Lower lobe of right lung (tissue), 2 donors: Measurements from ENCODE around the gene ADD2. TPM values are rescaled to one million over a fixed set of nuclear protein-coding genes. Genes with fewer than 3 reads are reported as not detected.
"Not testable (repeated sequence)": the region's sequence is repeated elsewhere in the genome, so short reads cannot be mapped to it uniquely, and the experiment has no call there.

Experiments
- ATAC-seq, 2 donors: fragments of 200-7000 bp; cut with Tn5 transposase; one replicate each; pipeline ENCODE4 v1.9.1; 2020 to 2022; ENCODE audit warnings: mild to moderate bottlenecking in 2 of 2, moderate library complexity in 2 of 2
- DNase-seq: peaks from one replicate; pipeline ENCODE4 v3.0.0-alpha.2; 2020
- H3K27ac ChIP-seq: fragments of 200-600 bp; one replicate; pipeline ENCODE4 v1.8.0; 2022
- H3K27me3 ChIP-seq: fragments of 200-600 bp; one replicate; pipeline ENCODE4 v1.8.0; 2022; ENCODE audit warnings: low read depth
- H3K36me3 ChIP-seq: fragments of 200-600 bp; one replicate; pipeline ENCODE4 v1.8.0; 2022; ENCODE audit warnings: mild to moderate bottlenecking
- H3K4me1 ChIP-seq: fragments of 200-600 bp; one replicate; pipeline ENCODE4 v1.8.0; 2022
- H3K4me3 ChIP-seq: fragments of 200-600 bp; one replicate; pipeline ENCODE4 v1.8.0; 2022; ENCODE audit warnings: mild to moderate bottlenecking
- H3K9me3 ChIP-seq: fragments of 200-600 bp; one replicate; pipeline ENCODE4 v1.8.0; 2022
- intact Hi-C: fragments of 100-400 bp; cut with DNase I; formaldehyde crosslinking; loops from one replicate; pipeline ENCODE4 v1.11.0; 2022
- total RNA-seq: library from RNA; stranded (reverse); fragmentation: NEBNext Ultra II Directional; extraction: Animal tissue kit (Norgen Biotek cat#: 25700); gene quantifications from one replicate; pipeline ENCODE4 v1.2.1, GENCODE V29; 2021
- TF ChIP-seq, protein P1 (sequence below): fragments of 200-600 bp; IDR thresholded peaks from one replicate; pipeline ENCODE4 v1.8.0; 2022; ENCODE audit warnings: antibody characterized with exemption, mild to moderate bottlenecking
- donor health status: DM: no; HTN: yes; CAD: no; lungs with severe emphysema.

The ADD2 gene
- total RNA-seq, 1 donor from 2014 or later: 2.1 TPM

DNA sequence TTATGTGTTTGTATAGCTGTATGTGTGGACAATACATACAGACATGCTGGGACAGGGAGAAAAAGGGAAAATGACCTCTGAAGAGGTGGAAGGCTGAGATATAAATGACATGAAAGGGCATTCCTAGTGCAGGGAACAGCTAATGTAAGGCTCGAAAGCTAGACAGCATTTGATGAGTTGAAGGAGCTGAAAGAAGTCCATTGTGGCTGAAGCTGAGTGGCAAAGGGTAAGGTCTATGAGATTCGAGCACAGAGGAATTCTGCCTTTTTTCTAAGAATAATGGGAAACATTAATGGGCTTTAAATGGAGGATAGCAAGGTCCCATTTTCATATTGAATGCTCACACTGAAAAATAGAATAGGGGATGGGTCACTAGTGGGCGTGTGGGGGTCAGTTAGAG lies 23.6 kb downstream of the ADD2 start:
- TF ChIP-seq, protein P1, sequence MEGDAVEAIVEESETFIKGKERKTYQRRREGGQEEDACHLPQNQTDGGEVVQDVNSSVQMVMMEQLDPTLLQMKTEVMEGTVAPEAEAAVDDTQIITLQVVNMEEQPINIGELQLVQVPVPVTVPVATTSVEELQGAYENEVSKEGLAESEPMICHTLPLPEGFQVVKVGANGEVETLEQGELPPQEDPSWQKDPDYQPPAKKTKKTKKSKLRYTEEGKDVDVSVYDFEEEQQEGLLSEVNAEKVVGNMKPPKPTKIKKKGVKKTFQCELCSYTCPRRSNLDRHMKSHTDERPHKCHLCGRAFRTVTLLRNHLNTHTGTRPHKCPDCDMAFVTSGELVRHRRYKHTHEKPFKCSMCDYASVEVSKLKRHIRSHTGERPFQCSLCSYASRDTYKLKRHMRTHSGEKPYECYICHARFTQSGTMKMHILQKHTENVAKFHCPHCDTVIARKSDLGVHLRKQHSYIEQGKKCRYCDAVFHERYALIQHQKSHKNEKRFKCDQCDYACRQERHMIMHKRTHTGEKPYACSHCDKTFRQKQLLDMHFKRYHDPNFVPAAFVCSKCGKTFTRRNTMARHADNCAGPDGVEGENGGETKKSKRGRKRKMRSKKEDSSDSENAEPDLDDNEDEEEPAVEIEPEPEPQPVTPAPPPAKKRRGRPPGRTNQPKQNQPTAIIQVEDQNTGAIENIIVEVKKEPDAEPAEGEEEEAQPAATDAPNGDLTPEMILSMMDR: no peak
- H3K27me3 ChIP-seq: peaks cover 3% of the 10 kb centered on the region
- DNase-seq (no peak), ATAC-seq (no peak)
- no peak overlapping the region for H3K27ac ChIP-seq
- no peaks in the 10 kb centered on the region for H3K9me3 ChIP-seq
- H3K4me1 ChIP-seq: no peaks in the 10 kb centered on the region
- intact Hi-C loops: no loop called here
- H3K4me3 ChIP-seq: no peak overlapping the region
- H3K36me3 ChIP-seq: no peaks in the 10 kb centered on the region

GRCh38 chr2:70743677-70744076 lies 24.3 kb downstream of the ADD2 start:
- H3K27ac ChIP-seq: no peak overlapping the region
- DNase-seq (no peak), ATAC-seq (no peak)
- no peaks in the 10 kb centered on the region for H3K4me1 ChIP-seq
- H3K9me3 ChIP-seq: no peaks in the 10 kb centered on the region
- TF ChIP-seq, protein P1: no peak
- peaks cover 3% of the 10 kb centered on the region for H3K27me3 ChIP-seq
- no peaks in the 10 kb centered on the region for H3K36me3 ChIP-seq
- no peak overlapping the region for H3K4me3 ChIP-seq
- intact Hi-C loops: no loop called here

GRCh38 chr2:70743068-70743467 lies 24.9 kb downstream of the ADD2 start:
- TF ChIP-seq, protein P1: no peak
- Histone ChIP-seq H3K4me1 (no peaks in the 10 kb centered on the region), H3K4me3 (no peak overlapping the region), H3K36me3 (no peaks in the 10 kb centered on the region), H3K27me3 (peaks cover 3% of the 10 kb centered on the region), H3K27ac (no peak overlapping the region), H3K9me3 (no peaks in the 10 kb centered on the region)
- ATAC-seq (no peak), DNase-seq (no peak)
- intact Hi-C loops: no loop called here

DNA sequence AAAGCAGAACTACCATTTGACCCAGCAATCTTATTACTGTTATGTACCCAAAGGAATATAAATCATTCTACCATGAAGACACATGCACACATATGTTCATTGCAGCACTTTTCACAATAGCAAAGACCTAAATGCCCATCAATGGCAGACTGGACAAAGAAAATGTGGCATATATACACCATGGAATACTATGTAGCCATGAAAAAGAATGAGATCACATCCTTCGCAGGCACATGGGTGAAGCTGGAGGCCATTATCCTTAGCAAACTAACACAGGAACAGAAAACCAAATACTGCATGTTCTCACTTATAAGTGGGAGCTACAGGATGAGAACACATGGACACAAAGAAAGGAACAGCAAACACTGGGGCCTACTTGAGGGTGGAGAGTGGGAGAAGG lies 28.5 kb downstream of the ADD2 start:
- H3K4me1 ChIP-seq, ATAC-seq, H3K27ac ChIP-seq, intact Hi-C loops, H3K4me3 ChIP-seq, H3K36me3 ChIP-seq, H3K27me3 ChIP-seq, H3K9me3 ChIP-seq, DNase-seq: not testable (repeated sequence)

DNA sequence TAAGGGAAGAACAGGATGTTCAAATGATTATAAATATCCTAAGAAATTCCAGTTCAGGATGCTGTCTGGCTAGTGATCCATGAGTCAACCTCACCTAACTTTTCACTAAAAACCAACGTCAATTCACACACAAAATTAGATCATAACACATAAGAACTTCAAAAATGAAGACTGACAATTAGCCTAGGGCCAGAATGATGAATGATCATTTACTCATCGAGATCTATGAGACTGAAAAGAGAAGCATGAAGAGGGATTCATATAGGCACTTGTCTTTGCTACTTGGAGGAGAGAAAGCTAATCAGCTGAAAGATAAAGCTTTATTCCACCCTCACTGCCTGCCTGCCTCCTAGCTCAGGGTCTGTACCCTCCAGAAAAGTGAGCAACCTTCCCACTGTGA lies 29.8 kb downstream of the ADD2 start:
- intact Hi-C loops: no loop called here
- Histone ChIP-seq H3K27ac (no peak overlapping the region), H3K27me3 (peaks cover 9% of the 10 kb centered on the region), H3K9me3 (no peaks in the 10 kb centered on the region), H3K4me1 (no peaks in the 10 kb centered on the region), H3K4me3 (no peak overlapping the region), H3K36me3 (no peaks in the 10 kb centered on the region)
- DNase-seq: no peak
- TF ChIP-seq, protein P1: no peak
- ATAC-seq: no peak

DNA sequence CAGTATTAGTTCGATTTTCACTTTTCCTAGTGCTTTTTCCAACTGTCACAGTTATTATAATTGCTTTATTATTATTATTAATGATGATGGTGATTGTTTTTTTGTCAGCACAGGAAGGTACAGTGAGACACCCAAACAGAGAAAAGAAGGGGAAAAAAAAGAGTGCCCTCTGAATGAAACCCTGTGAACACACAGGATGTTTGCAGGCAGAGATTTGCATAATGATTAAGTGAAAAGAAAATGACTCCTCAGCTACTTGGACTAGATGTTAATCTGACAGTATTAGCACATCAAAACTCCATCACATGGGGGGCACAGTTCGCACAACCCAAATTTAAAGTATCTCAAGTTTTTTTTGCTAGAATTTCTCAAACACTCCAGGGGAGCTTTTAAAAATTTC lies 32.9 kb downstream of the ADD2 start:
- Histone ChIP-seq H3K27ac (no peak overlapping the region), H3K36me3 (no peaks in the 10 kb centered on the region), H3K9me3 (no peaks in the 10 kb centered on the region), H3K4me1 (no peaks in the 10 kb centered on the region), H3K27me3 (peaks cover 9% of the 10 kb centered on the region), H3K4me3 (no peak overlapping the region)
- intact Hi-C loops: no loop called here
- DNase-seq: no peak
- TF ChIP-seq, protein P1: no peak
- no peak for ATAC-seq
